Cardiac atrium fibroblast (primary cell): ENCODE measurements around the gene NAT8L. TPM values are rescaled to one million over a fixed set of nuclear protein-coding genes. Genes with fewer than 3 reads are reported as not detected.

Source experiments
- total RNA-seq: library from RNA; depleted of rRNA; stranded (reverse); fragments of >200 nt; gene quantifications from 2 replicates; pipeline ENCODE4 v1.2.3, GENCODE V29; 2015

The NAT8L gene
- under 0.01 and 0.36 TPM in 2 replicates for total RNA-seq

GRCh38 chr4:2059046-2059725 is at the start of gene NAT8L:
Gene NAT8L, plus strand, starts transcription at chr4:2059327. Its CDS starts 185 bp downstream, at chr4:2059512.

Other genes starting within 250 kb of the NAT8L start
- gene LETM1, start 203.2 kb upstream of the NAT8L start, total RNA-seq = 34.3 and 44.6 TPM in 2 replicates
- gene NSD2, start 187.9 kb upstream of the NAT8L start, total RNA-seq = 15.2 and 21.9 TPM in 2 replicates
- 10.3 and 10.4 TPM in 2 replicates for gene NELFA, start 50.4 kb upstream of the NAT8L start, total RNA-seq
- gene HAUS3, start 182.8 kb downstream of the NAT8L start, total RNA-seq = 8.6 and 32.3 TPM in 2 replicates
- gene POLN, start 182.8 kb downstream of the NAT8L start, total RNA-seq = 1.1 and 3.7 TPM in 2 replicates
- gene MXD4, start 202.8 kb downstream of the NAT8L start, total RNA-seq = 111 and 122 TPM in 2 replicates